ENCODE measurements around the gene KCNAB2.

KCNAB2 gene

DNA sequence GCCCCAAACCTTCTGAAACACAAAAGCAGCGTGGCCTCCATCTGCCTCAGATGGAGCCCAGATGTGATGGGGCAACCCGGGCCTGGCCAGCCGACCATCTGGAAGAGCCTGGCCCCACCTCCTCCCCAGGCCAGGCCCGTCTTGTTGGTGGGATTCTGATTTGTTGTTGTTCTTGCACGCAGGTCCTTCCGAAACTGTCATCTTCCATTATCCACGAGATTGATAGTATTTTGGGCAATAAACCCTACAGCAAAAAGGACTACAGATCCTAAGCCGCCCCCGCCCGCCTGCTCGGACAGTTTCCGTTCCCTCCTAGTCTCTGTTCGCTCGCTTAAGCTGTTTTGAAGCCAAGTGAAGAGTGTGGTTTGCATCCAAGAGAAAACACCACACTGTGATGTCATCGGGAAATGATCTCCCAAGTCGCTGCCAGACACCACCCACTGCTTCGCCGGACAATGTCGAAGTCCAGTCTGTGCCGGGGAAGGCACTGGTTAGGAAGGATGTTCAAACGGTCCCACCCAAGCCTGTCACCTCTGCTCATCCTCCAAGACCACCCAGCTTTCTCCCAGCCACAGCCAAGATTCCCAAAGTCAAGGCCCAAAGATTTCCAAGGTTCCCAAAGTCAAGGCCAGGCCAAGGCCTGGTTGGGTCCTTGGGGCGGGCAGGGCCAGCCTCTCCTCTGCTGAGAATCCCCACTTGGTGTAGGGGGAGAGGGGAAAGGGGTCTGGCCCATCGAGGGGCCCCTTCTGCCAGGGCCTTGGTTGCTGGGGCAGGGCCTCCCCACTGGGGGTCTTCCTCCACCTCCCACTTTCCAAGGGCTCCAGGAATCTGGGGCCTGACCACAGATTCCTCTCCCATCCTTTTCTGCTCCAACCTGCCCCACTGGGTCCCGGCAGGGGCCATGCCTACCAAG, 52.9 kb downstream of the KCNAB2 start:
- H3K36me3 ChIP-seq: peaks cover 56% of the 10 kb centered on the region
- no peak overlapping the region for H3K27ac ChIP-seq
- no peaks in the 10 kb centered on the region for H3K9me3 ChIP-seq
- H3K27me3 ChIP-seq: no peaks in the 10 kb centered on the region
- peaks cover 32% of the 10 kb centered on the region for H3K4me1 ChIP-seq
- no peak overlapping the region for H3K4me3 ChIP-seq
- TF ChIP-seq Cebpa-rat (IDR thresholded peaks at IDR 0.05): no peak
- no peak overlapping the region for H3K9ac ChIP-seq
- no peak overlapping the region for H3K4me2 ChIP-seq
- peaks cover 58% of the 10 kb centered on the region for H4K20me1 ChIP-seq

DNA sequence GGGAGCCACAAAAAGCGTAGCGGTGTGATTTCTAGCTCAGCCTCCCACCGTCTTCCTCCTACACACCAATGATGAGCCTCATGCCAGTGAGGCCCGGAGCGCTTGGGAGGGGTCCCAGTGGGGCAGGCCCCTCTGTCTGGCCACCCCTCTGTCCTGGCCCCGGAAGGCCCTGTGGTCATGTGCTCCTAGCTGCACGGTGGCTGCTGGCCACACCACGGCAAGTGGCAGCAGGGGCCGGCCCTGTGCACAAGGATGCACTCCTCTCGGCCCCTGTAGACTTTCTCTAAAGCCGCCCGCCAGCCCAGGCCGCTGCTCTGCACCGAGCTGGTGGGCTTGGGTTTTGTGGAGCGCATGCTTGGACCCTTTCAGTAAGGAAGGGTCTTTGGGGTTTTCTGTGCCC, 53.6 kb downstream of the KCNAB2 start:
- Histone ChIP-seq H3K4me1 (peaks cover 32% of the 10 kb centered on the region), H3K36me3 (peaks cover 48% of the 10 kb centered on the region), H3K27me3 (no peaks in the 10 kb centered on the region), H3K4me2 (no peak overlapping the region), H3K9me3 (no peaks in the 10 kb centered on the region), H3K27ac (no peak overlapping the region), H3K9ac (no peak overlapping the region), H3K4me3 (no peak overlapping the region), H4K20me1 (peaks cover 54% of the 10 kb centered on the region)
- TF ChIP-seq Cebpa-rat (IDR thresholded peaks at IDR 0.05): no peak

- Histone ChIP-seq H4K20me1 (peaks cover 47% of the 10 kb centered on the region), H3K4me1 (peaks cover 32% of the 10 kb centered on the region), H3K9ac (no peak overlapping the region), H3K27me3 (no peaks in the 10 kb centered on the region), H3K9me3 (no peaks in the 10 kb centered on the region), H3K36me3 (peaks cover 41% of the 10 kb centered on the region), H3K27ac (no peak overlapping the region), H3K4me3 (no peak overlapping the region), H3K4me2 (no peak overlapping the region)
- TF ChIP-seq Cebpa-rat (IDR thresholded peaks at IDR 0.05): no peak
These were observed 54.4 kb downstream of the KCNAB2 start for GRCh38 chr1:6099787-6100765.

DNA sequence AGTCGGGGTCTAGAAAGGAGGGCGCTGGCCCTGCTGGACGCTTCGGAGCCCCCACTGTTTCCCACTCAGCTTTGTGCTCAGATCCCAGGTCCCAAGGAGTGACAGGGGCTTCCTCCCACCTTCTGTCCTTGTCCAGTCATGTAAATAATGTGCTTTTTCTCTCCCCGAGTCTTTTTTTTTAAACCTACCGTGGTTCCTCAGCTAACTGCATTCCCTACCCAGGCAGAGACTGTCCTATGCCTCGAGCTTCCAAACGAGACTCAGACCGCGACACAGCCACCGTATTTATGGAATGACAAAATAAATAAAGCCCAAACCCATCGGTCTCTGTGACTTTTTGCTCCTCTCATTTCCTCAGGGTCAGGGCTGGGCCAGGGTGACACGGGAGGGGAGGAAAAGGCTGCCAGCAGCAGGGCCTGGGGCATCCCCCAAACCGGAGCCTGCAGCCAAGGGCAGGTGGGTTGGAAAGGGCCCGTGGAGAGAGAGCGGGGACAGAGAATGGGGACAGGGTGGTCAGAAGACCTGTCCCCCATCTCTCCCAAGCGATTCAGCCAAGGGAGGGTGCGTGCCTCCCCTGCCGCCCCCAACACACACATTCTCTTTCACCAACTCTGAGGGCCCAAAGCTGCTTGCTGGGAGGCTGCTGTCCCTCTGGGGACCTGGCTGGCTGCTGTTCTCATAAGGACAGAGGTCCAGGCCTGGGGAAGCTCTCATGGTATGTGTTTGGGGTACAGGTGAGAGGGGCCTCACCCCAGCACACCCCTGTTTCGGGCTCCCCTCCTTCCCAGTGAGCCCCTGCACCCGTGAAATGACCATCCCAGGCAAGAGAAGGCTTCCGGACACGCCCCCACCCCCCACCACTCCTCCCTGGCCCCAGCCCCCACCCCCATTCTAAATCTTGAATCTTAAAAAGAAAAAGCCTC, 55.4 kb downstream of the KCNAB2 start:
- Histone ChIP-seq H3K9ac (no peak overlapping the region), H3K4me2 (peak overlapping the region; percentile 39; the same call in 1 of the 2 replicates), H4K20me1 (peaks cover 46% of the 10 kb centered on the region), H3K4me3 (no peak overlapping the region), H3K9me3 (no peaks in the 10 kb centered on the region), H3K4me1 (peaks cover 42% of the 10 kb centered on the region), H3K36me3 (peaks cover 36% of the 10 kb centered on the region), H3K27ac (no peak overlapping the region), H3K27me3 (no peaks in the 10 kb centered on the region)
- no peak for TF ChIP-seq Cebpa-rat (IDR thresholded peaks at IDR 0.05)

GRCh38 chr1:6101826-6102531, 56.3 kb downstream of the KCNAB2 start:
- Histone ChIP-seq H3K4me3 (no peak overlapping the region), H3K27me3 (no peaks in the 10 kb centered on the region), H3K4me1 (peaks cover 42% of the 10 kb centered on the region), H4K20me1 (peaks cover 40% of the 10 kb centered on the region), H3K36me3 (peaks cover 27% of the 10 kb centered on the region), H3K27ac (0 out of 2 replicates have a peak overlapping the region, but pooled peaks have one; percentile 30), H3K9me3 (no peaks in the 10 kb centered on the region), H3K9ac (0 out of 2 replicates have a peak overlapping the region, but pooled peaks have one; percentile 50), H3K4me2 (peak overlapping the region; percentile 67)
- no peak for TF ChIP-seq Cebpa-rat (IDR thresholded peaks at IDR 0.05)

DNA sequence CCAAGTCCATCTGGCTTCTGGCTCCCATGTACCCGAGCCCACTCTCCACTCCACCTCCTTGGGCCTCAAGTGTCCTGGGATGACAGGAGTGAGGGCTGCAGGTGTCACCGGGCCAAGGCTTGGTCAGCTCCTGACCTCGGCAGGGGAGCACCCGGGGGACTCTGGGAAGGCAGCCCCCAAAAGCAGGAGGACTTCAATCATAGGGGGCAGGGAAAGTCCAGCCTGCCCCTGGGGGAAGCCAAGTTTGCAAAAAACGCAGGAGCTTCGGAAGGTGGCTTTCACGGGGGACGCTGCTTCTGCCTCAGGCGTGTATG, 56.8 kb downstream of the KCNAB2 start:
- H3K4me3 ChIP-seq: no peak overlapping the region
- no peaks in the 10 kb centered on the region for H3K9me3 ChIP-seq
- TF ChIP-seq Cebpa-rat (IDR thresholded peaks at IDR 0.05): no peak
- peaks cover 42% of the 10 kb centered on the region for H3K4me1 ChIP-seq
- H3K27me3 ChIP-seq: no peaks in the 10 kb centered on the region
- H3K4me2 ChIP-seq: peak overlapping the region; percentile 67
- H3K9ac ChIP-seq: no peak overlapping the region
- H3K27ac ChIP-seq: no peak overlapping the region
- peaks cover 22% of the 10 kb centered on the region for H3K36me3 ChIP-seq
- H4K20me1 ChIP-seq: peaks cover 35% of the 10 kb centered on the region

GRCh38 chr1:6103111-6103853, 57.6 kb downstream of the KCNAB2 start:
- Histone ChIP-seq H3K27ac (no peak overlapping the region), H3K36me3 (peaks cover 14% of the 10 kb centered on the region), H3K9ac (no peak overlapping the region), H3K9me3 (no peaks in the 10 kb centered on the region), H3K4me2 (no peak overlapping the region), H4K20me1 (peaks cover 27% of the 10 kb centered on the region), H3K4me3 (no peak overlapping the region), H3K4me1 (peaks cover 42% of the 10 kb centered on the region), H3K27me3 (no peaks in the 10 kb centered on the region)
- TF ChIP-seq Cebpa-rat (IDR thresholded peaks at IDR 0.05): no peak

DNA sequence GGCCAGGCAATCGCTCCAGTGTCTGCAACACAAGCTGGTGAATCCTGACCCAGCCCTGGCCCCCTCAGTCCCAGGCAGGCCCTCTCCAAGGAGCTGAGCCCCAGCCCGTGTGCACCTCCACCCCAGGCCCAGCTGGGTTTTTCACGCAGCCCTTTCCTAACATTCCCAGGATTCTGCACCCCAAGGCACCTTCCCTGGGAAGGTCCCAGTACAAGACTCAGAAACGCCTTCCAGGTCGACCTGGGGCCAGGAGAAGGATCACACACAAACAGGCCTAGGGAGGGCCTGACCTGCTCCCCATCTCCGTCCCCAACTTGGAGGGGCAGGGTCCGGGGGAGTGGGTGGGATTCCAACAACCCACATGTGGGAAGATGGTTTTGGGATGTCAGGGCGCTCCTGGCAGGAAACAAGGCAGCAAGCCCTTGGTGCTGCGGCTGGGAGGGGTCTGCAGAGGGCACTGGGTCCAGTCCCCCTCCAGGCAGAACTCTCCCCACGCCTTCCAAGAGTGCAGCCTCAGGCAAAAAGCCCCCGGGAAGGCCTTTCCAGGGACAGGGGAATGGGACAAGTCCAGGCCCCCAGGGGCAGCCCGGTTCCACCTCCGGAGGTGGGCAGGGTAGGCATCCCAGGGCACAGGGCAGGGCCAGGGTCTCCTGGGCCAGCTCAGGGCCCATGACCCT, 58.3 kb downstream of the KCNAB2 start:
- Histone ChIP-seq H4K20me1 (peaks cover 22% of the 10 kb centered on the region), H3K4me3 (no peak overlapping the region), H3K9ac (no peak overlapping the region), H3K4me2 (no peak overlapping the region), H3K4me1 (peaks cover 45% of the 10 kb centered on the region), H3K9me3 (no peaks in the 10 kb centered on the region), H3K27ac (no peak overlapping the region), H3K27me3 (no peaks in the 10 kb centered on the region), H3K36me3 (peaks cover 8% of the 10 kb centered on the region)
- no peak for TF ChIP-seq Cebpa-rat (IDR thresholded peaks at IDR 0.05)
